ENCODE measurements around the gene WIPI1. TPM values are rescaled to one million over a fixed set of nuclear protein-coding genes. Genes with fewer than 3 reads are reported as not detected.
A peak's percentile ranks its signal among the peaks of the same experiment; 100 is the strongest.

Gene WIPI1
- total and polyA plus RNA-seq, 10 of the 15 experiments (the other 5 are each of a cell fraction or from before 2014, with no cell fraction given), result 6.5 to 44.5 (median 26.2) TPM

DNA sequence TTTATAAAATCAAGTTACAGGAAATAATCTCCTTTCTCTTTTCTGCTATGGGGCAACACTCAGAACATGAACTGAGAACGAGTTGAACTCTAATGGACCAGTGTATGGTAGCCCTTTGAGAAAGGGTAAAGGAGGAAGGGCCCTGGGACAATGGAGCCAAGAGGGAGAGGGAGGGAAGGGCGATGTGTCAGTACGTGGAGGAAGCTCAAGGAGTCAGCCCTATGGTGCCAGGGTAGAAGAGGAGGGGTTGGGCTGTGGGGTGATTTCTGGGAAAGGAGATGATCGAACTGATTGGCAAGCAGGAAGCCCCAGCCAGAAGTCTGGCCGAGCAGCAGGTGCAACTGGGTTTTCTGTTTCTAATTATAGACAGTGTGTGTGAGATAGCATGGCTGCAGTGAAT is 4.3 kb upstream of the WIPI1 start (continued):
- TF ChIP-seq, protein P1, sequence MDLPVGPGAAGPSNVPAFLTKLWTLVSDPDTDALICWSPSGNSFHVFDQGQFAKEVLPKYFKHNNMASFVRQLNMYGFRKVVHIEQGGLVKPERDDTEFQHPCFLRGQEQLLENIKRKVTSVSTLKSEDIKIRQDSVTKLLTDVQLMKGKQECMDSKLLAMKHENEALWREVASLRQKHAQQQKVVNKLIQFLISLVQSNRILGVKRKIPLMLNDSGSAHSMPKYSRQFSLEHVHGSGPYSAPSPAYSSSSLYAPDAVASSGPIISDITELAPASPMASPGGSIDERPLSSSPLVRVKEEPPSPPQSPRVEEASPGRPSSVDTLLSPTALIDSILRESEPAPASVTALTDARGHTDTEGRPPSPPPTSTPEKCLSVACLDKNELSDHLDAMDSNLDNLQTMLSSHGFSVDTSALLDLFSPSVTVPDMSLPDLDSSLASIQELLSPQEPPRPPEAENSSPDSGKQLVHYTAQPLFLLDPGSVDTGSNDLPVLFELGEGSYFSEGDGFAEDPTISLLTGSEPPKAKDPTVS (IDR thresholded peaks at IDR 0.05; ENCODE audit: low read depth, low read length), result no peak
- no peak for TF ChIP-seq HDAC6 (IDR thresholded peaks at IDR 0.05; ENCODE audit: unreplicated experiment)
- no peak for TF ChIP-seq POU2F2 (IDR thresholded peaks at IDR 0.05; ENCODE audit: borderline replicate concordance, low read depth, low read length)
- TF ChIP-seq SUZ12 (IDR thresholded peaks at IDR 0.05; ENCODE audit: unreplicated experiment), result no peak
- TF ChIP-seq ZNF217 (IDR thresholded peaks at IDR 0.05), result no peak
- TF ChIP-seq TCF3 (IDR thresholded peaks at IDR 0.05; ENCODE audit: borderline replicate concordance, insufficient read depth, low read depth, low read length), result peak; percentile 33; the same call in 1 of the 2 replicates
- no peak for TF ChIP-seq ZNF622 (IDR thresholded peaks at IDR 0.05)
- no peak for TF ChIP-seq ESRRA (IDR thresholded peaks at IDR 0.05; ENCODE audit: low read length)
- TF ChIP-seq IKZF1 (conservative IDR thresholded peaks at IDR 0.05), result peak; percentile 36; the same call in 1 of the 2 replicates
- no peak for TF ChIP-seq PML (IDR thresholded peaks at IDR 0.05; ENCODE audit: low read length)
- TF ChIP-seq ZNF207 (IDR thresholded peaks at IDR 0.05; ENCODE audit: borderline replicate concordance), result no peak
- no peak for TF ChIP-seq HCFC1 (IDR thresholded peaks at IDR 0.05; ENCODE audit: low read length)
- TF ChIP-seq TARDBP (IDR thresholded peaks at IDR 0.05; ENCODE audit: borderline replicate concordance), result no peak
- TF ChIP-seq EGR1 (IDR thresholded peaks at IDR 0.05; ENCODE audit: borderline replicate concordance in 1 of 2, low read depth in 2 of 2, low read length in 2 of 2), result no peak
- TF ChIP-seq, protein P2, sequence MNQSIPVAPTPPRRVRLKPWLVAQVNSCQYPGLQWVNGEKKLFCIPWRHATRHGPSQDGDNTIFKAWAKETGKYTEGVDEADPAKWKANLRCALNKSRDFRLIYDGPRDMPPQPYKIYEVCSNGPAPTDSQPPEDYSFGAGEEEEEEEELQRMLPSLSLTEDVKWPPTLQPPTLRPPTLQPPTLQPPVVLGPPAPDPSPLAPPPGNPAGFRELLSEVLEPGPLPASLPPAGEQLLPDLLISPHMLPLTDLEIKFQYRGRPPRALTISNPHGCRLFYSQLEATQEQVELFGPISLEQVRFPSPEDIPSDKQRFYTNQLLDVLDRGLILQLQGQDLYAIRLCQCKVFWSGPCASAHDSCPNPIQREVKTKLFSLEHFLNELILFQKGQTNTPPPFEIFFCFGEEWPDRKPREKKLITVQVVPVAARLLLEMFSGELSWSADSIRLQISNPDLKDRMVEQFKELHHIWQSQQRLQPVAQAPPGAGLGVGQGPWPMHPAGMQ (IDR thresholded peaks at IDR 0.05; ENCODE audit: borderline replicate concordance), result no peak
- peak; percentile 64 for TF ChIP-seq MEF2B (IDR thresholded peaks at IDR 0.05; ENCODE audit: partially characterized antibody, poor library complexity, severe bottlenecking)
- TF ChIP-seq TCF12 (IDR thresholded peaks at IDR 0.05; ENCODE audit: low read depth, low read length), result peak; percentile 75; the same call in 1 of the 2 replicates
- peak; percentile 73 for TF ChIP-seq MEF2A (IDR thresholded peaks at IDR 0.05; ENCODE audit: insufficient read depth, low read depth, low read length)
- TF ChIP-seq FOXK2 (IDR thresholded peaks at IDR 0.05), result no peak
- TF ChIP-seq TBL1XR1 (IDR thresholded peaks at IDR 0.05; ENCODE audit: low read depth, low read length), result no peak
- TF ChIP-seq EP300 (IDR thresholded peaks at IDR 0.05; ENCODE audit: borderline replicate concordance in 1 of 2, control insufficient read depth in 1 of 2, low read depth in 2 of 2, low read length in 2 of 2), result no peak
- TF ChIP-seq EED (IDR thresholded peaks at IDR 0.05; ENCODE audit: low read depth), result peak; percentile 19; the same call in 1 of the 2 replicates
- no peak for TF ChIP-seq ZNF24 (IDR thresholded peaks at IDR 0.05)
- TF ChIP-seq POLR2A (IDR thresholded peaks at IDR 0.05; ENCODE audit: low read depth, low read length), result peak; percentile 34; the same call in 1 of the 2 replicates
- peak; percentile 26; the same call in 1 of the 2 replicates for TF ChIP-seq YY1 (IDR thresholded peaks at IDR 0.05; ENCODE audit: low read depth, low read length)
- TF ChIP-seq, protein P3, sequence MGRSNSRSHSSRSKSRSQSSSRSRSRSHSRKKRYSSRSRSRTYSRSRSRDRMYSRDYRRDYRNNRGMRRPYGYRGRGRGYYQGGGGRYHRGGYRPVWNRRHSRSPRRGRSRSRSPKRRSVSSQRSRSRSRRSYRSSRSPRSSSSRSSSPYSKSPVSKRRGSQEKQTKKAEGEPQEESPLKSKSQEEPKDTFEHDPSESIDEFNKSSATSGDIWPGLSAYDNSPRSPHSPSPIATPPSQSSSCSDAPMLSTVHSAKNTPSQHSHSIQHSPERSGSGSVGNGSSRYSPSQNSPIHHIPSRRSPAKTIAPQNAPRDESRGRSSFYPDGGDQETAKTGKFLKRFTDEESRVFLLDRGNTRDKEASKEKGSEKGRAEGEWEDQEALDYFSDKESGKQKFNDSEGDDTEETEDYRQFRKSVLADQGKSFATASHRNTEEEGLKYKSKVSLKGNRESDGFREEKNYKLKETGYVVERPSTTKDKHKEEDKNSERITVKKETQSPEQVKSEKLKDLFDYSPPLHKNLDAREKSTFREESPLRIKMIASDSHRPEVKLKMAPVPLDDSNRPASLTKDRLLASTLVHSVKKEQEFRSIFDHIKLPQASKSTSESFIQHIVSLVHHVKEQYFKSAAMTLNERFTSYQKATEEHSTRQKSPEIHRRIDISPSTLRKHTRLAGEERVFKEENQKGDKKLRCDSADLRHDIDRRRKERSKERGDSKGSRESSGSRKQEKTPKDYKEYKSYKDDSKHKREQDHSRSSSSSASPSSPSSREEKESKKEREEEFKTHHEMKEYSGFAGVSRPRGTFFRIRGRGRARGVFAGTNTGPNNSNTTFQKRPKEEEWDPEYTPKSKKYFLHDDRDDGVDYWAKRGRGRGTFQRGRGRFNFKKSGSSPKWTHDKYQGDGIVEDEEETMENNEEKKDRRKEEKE (IDR thresholded peaks at IDR 0.05), result no peak
- TF ChIP-seq, protein P4, sequence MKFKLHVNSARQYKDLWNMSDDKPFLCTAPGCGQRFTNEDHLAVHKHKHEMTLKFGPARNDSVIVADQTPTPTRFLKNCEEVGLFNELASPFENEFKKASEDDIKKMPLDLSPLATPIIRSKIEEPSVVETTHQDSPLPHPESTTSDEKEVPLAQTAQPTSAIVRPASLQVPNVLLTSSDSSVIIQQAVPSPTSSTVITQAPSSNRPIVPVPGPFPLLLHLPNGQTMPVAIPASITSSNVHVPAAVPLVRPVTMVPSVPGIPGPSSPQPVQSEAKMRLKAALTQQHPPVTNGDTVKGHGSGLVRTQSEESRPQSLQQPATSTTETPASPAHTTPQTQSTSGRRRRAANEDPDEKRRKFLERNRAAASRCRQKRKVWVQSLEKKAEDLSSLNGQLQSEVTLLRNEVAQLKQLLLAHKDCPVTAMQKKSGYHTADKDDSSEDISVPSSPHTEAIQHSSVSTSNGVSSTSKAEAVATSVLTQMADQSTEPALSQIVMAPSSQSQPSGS (IDR thresholded peaks at IDR 0.05; ENCODE audit: low read length), result no peak
